Liver (tissue), 9 donors: ENCODE results near the gene SKAP2. TPM values are rescaled to one million over a fixed set of nuclear protein-coding genes. Genes with fewer than 3 reads are reported as not detected.

Source experiments
- DNase-seq: peaks from one replicate; pipeline ENCODE4 v3.0.0-alpha.2; 2017; ENCODE audit warnings: low spot score
- H3K27ac ChIP-seq, 2 donors: one replicate each; pipeline ENCODE4 v1.7.0; 2013; ENCODE audit warnings: inconsistent platforms in 2 of 2, low read length in 2 of 2, control low read depth in 1 of 2, low read depth in 1 of 2, mild to moderate bottlenecking in 1 of 2
- H3K27me3 ChIP-seq, 4 donors: one replicate each; pipeline versions ENCODE4 v1.6.1 to v1.7.0; 2013; ENCODE audit warnings: low read length in 3 of 4, inconsistent platforms in 1 of 4, mild to moderate bottlenecking in 1 of 4, moderate library complexity in 1 of 4; ENCODE audit not compliant: control insufficient read depth in 4 of 4, insufficient read depth in 4 of 4
- H3K36me3 ChIP-seq, 4 donors: one replicate each; pipeline versions ENCODE4 v1.6.1 to v1.7.0; 2013; ENCODE audit warnings: low read length in 3 of 4, mild to moderate bottlenecking in 3 of 4, low read depth in 1 of 4, moderate library complexity in 1 of 4; ENCODE audit not compliant: control insufficient read depth in 4 of 4, insufficient read depth in 3 of 4
- H3K4me1 ChIP-seq, 4 donors: one replicate each; pipeline versions ENCODE4 v1.6.1 to v1.7.0; 2013; ENCODE audit warnings: low read length in 3 of 4, mild to moderate bottlenecking in 3 of 4, moderate library complexity in 1 of 4; ENCODE audit not compliant: control insufficient read depth in 4 of 4, insufficient read depth in 4 of 4
- H3K4me3 ChIP-seq, 3 donors: one replicate each; pipeline versions ENCODE4 v1.6.1 to v1.7.0; 2013; ENCODE audit warnings: low read length in 3 of 3, control low read depth in 1 of 3, low read depth in 1 of 3, mild to moderate bottlenecking in 1 of 3
- H3K9ac ChIP-seq, 2 donors: one replicate each; pipeline ENCODE4 v1.7.0; 2013; ENCODE audit warnings: low read length in 2 of 2, mild to moderate bottlenecking in 2 of 2, moderate library complexity in 2 of 2, control low read depth in 1 of 2, low read depth in 1 of 2
- H3K9me3 ChIP-seq, 4 donors: one replicate each; pipeline versions ENCODE4 v1.6.1 to v1.7.0; 2013; ENCODE audit warnings: low read length in 3 of 4; ENCODE audit not compliant: control insufficient read depth in 4 of 4
- EGR1 ChIP-seq, 2 donors: IDR thresholded peaks; 2 replicates each; pipeline ENCODE4 v1.6.1; 2016 to 2018; ENCODE audit warnings: antibody characterized with exemption in 2 of 2, low read depth in 2 of 2
- FOXA1 ChIP-seq: IDR thresholded peaks from 2 replicates; pipeline ENCODE4 v1.6.1; 2016; ENCODE audit warnings: antibody characterized with exemption
- FOXA2 ChIP-seq: IDR thresholded peaks from 2 replicates; pipeline ENCODE4 v1.6.1; 2016; ENCODE audit warnings: antibody characterized with exemption
- GABPA ChIP-seq, 2 donors: IDR thresholded peaks in 1 of 2; conservative IDR thresholded peaks in 1 of 2; 2 replicates each; pipeline ENCODE4 v1.6.1; 2016; ENCODE audit warnings: antibody characterized with exemption in 2 of 2, mild to moderate bottlenecking in 1 of 2, moderate library complexity in 1 of 2
- HNF4A ChIP-seq, 2 donors: conservative IDR thresholded peaks; 2 replicates each; pipeline ENCODE4 v1.6.1; 2016; ENCODE audit warnings: antibody characterized with exemption in 2 of 2, mild to moderate bottlenecking in 2 of 2
- HNF4G ChIP-seq: IDR thresholded peaks from 2 replicates; pipeline ENCODE4 v1.6.1; 2016; ENCODE audit warnings: antibody characterized with exemption
- JUND ChIP-seq, 2 donors: IDR thresholded peaks; 2 replicates each; pipeline ENCODE4 v1.6.1; 2016; ENCODE audit warnings: antibody characterized with exemption in 2 of 2
- NR2F2 ChIP-seq: IDR thresholded peaks from 2 replicates; pipeline ENCODE4 v1.6.1; 2016; ENCODE audit warnings: antibody characterized with exemption
- RAD21 ChIP-seq, 2 donors: IDR thresholded peaks; 2 replicates each; pipeline ENCODE4 v1.6.1; 2016; ENCODE audit warnings: antibody characterized with exemption in 2 of 2, mild to moderate bottlenecking in 2 of 2
- RXRA ChIP-seq, 2 donors: IDR thresholded peaks; 2 replicates each; pipeline ENCODE4 v1.6.1; 2017 to 2018; ENCODE audit warnings: antibody characterized with exemption in 2 of 2, mild to moderate bottlenecking in 1 of 2
- SP1 ChIP-seq: IDR thresholded peaks from 2 replicates; pipeline ENCODE4 v1.6.1; 2018; ENCODE audit warnings: antibody characterized with exemption, mild to moderate bottlenecking
- TAF1 ChIP-seq: conservative IDR thresholded peaks from 2 replicates; pipeline ENCODE4 v1.6.1; 2016; ENCODE audit warnings: antibody characterized with exemption, mild to moderate bottlenecking
- YY1 ChIP-seq: IDR thresholded peaks from 2 replicates; pipeline ENCODE4 v1.6.1; 2016; ENCODE audit warnings: antibody characterized with exemption, mild to moderate bottlenecking
- WGBS: extraction: QIAGEN DNeasy Blood & Tissue Kit; methylation state at CpG from one replicate; pipeline ENCODE4 v1.1.7; 2013; 5-methylcytosine and 5-hydroxymethylcytosine counted together
- polyA plus RNA-seq, 2 donors: library from polyadenylated mRNA; stranded (reverse) in 1 of 2; unstranded in 1 of 2; fragments of 200-250 nt in 1 of 2; fragments of >200 nt in 1 of 2; fragmentation: Nextera tagmentation in 1 of 2; extraction: Ambion mirVana in 1 of 2; gene quantifications; one replicate each; pipeline versions ENCODE4 v1.2.1 to v1.2.3, GENCODE V29; 2013 to 2015
- total RNA-seq, 2 donors: library from RNA; depleted of rRNA; stranded (reverse); fragments of >200 nt; gene quantifications; one replicate each; pipeline ENCODE4 v1.2.3, GENCODE V29; 2014
- TF ChIP-seq, protein P1 (sequence below): IDR thresholded peaks from 2 replicates; pipeline ENCODE4 v1.6.1; 2016; ENCODE audit warnings: antibody characterized with exemption, mild to moderate bottlenecking
- TF ChIP-seq, protein P2 (sequence below): IDR thresholded peaks from 2 replicates; pipeline ENCODE4 v1.6.1; 2016; ENCODE audit warnings: antibody characterized with exemption
- TF ChIP-seq, protein P3 (sequence below): IDR thresholded peaks from 2 replicates; pipeline ENCODE4 v1.6.1; 2016; ENCODE audit warnings: antibody characterized with exemption
- TF ChIP-seq, protein P4 (sequence below): fragments of 150-350 bp; IDR thresholded peaks from 2 replicates; pipeline ENCODE4 v1.5.1; 2017; ENCODE audit warnings: improper control_type of control experiment, low read depth, low read length; ENCODE audit not compliant: missing input control
- TF ChIP-seq, protein P5 (sequence below): IDR thresholded peaks from 2 replicates; pipeline ENCODE4 v1.6.1; 2016; ENCODE audit warnings: antibody characterized with exemption
- donor health status: healthy.
- donor health status: healthy.
- donor health status: healthy.
- donor health status: healthy.
- donor health status: healthy.

SKAP2 gene
- total and polyA plus RNA-seq, 4 donors = 3.4 to 9.2 (median 5.1) TPM

DNA sequence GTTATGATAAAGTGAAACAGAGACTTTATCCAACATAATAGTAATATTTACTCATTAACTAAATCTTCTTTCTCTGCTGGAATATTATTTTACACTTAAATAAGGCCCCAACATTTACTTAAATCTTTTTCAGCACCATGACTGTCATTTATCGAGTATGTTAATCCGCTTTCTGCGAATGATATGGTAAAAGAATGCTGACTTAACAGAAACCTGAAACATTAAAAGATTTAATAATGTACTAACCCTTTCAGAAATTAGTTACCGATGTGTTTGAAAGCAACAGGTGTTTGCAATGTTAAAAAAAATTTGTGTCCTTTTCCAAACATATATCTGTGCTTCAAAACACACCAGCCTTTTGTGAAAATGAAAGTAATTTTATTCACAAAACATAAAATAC is 190.5 kb downstream of the SKAP2 start:
- Histone ChIP-seq H3K9ac (no peak overlapping the region), H3K27ac (no peak overlapping the region), H3K4me1 (no peaks in the 10 kb centered on the region), H3K27me3 (no peaks in the 10 kb centered on the region), H3K9me3 (no peaks in the 10 kb centered on the region), H3K36me3 (no peaks in the 10 kb centered on the region), H3K4me3 (no peak overlapping the region)
- TF ChIP-seq RAD21 (IDR thresholded peaks at IDR 0.05) (no peak), JUND (IDR thresholded peaks at IDR 0.05) (no peak), RXRA (IDR thresholded peaks at IDR 0.05) (no peak), HNF4G (no peak), FOXA1 (no peak), FOXA2 (no peak), YY1 (no peak), SP1 (no peak), HNF4A (conservative IDR thresholded peaks at IDR 0.05) (no peak), NR2F2 (no peak), EGR1 (IDR thresholded peaks at IDR 0.05; ENCODE audit: low read depth in 2 of 2) (no peak), GABPA (IDR thresholded peaks at IDR 0.05 in 1 of 2, conservative IDR thresholded peaks at IDR 0.05 in 1 of 2) (no peak), TAF1 (no peak)
- TF ChIP-seq, protein P1, sequence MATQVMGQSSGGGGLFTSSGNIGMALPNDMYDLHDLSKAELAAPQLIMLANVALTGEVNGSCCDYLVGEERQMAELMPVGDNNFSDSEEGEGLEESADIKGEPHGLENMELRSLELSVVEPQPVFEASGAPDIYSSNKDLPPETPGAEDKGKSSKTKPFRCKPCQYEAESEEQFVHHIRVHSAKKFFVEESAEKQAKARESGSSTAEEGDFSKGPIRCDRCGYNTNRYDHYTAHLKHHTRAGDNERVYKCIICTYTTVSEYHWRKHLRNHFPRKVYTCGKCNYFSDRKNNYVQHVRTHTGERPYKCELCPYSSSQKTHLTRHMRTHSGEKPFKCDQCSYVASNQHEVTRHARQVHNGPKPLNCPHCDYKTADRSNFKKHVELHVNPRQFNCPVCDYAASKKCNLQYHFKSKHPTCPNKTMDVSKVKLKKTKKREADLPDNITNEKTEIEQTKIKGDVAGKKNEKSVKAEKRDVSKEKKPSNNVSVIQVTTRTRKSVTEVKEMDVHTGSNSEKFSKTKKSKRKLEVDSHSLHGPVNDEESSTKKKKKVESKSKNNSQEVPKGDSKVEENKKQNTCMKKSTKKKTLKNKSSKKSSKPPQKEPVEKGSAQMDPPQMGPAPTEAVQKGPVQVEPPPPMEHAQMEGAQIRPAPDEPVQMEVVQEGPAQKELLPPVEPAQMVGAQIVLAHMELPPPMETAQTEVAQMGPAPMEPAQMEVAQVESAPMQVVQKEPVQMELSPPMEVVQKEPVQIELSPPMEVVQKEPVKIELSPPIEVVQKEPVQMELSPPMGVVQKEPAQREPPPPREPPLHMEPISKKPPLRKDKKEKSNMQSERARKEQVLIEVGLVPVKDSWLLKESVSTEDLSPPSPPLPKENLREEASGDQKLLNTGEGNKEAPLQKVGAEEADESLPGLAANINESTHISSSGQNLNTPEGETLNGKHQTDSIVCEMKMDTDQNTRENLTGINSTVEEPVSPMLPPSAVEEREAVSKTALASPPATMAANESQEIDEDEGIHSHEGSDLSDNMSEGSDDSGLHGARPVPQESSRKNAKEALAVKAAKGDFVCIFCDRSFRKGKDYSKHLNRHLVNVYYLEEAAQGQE = no peak
- TF ChIP-seq, protein P2, sequence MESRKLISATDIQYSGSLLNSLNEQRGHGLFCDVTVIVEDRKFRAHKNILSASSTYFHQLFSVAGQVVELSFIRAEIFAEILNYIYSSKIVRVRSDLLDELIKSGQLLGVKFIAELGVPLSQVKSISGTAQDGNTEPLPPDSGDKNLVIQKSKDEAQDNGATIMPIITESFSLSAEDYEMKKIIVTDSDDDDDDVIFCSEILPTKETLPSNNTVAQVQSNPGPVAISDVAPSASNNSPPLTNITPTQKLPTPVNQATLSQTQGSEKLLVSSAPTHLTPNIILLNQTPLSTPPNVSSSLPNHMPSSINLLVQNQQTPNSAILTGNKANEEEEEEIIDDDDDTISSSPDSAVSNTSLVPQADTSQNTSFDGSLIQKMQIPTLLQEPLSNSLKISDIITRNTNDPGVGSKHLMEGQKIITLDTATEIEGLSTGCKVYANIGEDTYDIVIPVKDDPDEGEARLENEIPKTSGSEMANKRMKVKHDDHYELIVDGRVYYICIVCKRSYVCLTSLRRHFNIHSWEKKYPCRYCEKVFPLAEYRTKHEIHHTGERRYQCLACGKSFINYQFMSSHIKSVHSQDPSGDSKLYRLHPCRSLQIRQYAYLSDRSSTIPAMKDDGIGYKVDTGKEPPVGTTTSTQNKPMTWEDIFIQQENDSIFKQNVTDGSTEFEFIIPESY = no peak
- TF ChIP-seq, protein P3, sequence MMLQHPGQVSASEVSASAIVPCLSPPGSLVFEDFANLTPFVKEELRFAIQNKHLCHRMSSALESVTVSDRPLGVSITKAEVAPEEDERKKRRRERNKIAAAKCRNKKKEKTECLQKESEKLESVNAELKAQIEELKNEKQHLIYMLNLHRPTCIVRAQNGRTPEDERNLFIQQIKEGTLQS = no peak
- TF ChIP-seq, protein P4, sequence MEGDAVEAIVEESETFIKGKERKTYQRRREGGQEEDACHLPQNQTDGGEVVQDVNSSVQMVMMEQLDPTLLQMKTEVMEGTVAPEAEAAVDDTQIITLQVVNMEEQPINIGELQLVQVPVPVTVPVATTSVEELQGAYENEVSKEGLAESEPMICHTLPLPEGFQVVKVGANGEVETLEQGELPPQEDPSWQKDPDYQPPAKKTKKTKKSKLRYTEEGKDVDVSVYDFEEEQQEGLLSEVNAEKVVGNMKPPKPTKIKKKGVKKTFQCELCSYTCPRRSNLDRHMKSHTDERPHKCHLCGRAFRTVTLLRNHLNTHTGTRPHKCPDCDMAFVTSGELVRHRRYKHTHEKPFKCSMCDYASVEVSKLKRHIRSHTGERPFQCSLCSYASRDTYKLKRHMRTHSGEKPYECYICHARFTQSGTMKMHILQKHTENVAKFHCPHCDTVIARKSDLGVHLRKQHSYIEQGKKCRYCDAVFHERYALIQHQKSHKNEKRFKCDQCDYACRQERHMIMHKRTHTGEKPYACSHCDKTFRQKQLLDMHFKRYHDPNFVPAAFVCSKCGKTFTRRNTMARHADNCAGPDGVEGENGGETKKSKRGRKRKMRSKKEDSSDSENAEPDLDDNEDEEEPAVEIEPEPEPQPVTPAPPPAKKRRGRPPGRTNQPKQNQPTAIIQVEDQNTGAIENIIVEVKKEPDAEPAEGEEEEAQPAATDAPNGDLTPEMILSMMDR = no peak
- TF ChIP-seq, protein P5, sequence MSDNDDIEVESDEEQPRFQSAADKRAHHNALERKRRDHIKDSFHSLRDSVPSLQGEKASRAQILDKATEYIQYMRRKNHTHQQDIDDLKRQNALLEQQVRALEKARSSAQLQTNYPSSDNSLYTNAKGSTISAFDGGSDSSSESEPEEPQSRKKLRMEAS = no peak
- WGBS = 94% methylated on average over 4 of the region's 4 CpGs
- no peak for DNase-seq
